NCI-H146 (cell line): ENCODE results near the gene MAGEC3.
"Not testable (repeated sequence)": the region's sequence is repeated elsewhere in the genome, so short reads cannot be mapped to it uniquely, and the experiment has no call there.

Source experiments
- DNase-seq: peaks from one replicate; lab custom pipeline; 2025; lab: John Stamatoyannopoulos, UW

Gene MAGEC3, protein sequence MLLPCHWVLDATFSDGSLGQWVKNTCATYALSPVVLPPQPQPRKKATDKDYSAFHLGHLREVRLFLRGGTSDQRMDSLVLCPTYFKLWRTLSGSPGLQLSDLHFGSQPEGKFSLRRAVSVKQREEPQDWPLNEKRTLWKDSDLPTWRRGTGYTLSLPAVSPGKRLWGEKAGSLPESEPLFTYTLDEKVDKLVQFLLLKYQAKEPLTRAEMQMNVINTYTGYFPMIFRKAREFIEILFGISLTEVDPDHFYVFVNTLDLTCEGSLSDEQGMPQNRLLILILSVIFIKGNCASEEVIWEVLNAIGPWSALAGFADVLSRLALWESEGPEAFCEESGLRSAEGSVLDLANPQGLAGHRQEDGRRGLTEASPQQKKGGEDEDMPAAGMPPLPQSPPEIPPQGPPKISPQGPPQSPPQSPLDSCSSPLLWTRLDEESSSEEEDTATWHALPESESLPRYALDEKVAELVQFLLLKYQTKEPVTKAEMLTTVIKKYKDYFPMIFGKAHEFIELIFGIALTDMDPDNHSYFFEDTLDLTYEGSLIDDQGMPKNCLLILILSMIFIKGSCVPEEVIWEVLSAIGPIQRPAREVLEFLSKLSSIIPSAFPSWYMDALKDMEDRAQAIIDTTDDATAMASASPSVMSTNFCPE

DNA sequence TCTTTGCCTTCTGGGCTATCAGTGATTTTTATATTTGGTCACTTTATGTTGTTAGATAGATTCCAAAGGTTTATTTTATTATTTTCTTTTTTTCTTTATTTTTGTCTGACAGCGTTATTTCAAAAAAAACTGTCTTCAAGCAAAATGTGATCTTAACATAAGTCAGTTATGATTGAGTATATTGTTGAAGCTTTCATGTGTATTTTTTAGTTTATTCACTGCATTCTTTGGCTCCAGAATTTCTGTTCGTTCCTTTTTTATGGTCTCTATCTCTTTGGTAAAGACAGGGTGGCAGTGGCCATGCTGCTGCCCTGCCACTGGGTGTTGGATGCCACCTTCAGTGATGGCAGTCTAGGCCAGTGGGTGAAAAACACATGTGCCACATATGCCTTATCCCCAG lies at the start of gene MAGEC3:
MAGEC3 (plus strand) TSS at position 301 of the 400 bp plus-strand sequence; CDS start at position 301, 0 bp downstream.
- DNase-seq = no peak

DNA sequence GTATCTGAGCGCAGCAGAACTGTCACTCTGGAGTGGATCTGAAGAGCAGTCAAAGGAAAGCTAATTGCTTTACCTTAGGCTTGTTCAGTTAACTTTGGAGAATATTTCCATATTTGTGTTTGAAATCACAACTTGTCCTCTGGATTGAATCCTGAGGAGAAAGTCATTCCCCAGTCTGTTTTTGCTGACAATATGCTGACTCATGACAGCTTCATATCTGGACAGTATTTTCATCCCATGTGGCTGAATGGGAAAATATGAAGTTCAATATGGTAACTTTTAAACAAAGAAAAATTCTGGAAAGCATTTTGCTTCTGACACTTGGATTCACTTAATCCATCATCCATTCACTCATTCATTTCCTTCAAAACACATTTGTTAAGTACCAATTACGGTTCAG lies 46.3 kb upstream of the MAGEC3 start:
- DNase-seq = no peak

DNA sequence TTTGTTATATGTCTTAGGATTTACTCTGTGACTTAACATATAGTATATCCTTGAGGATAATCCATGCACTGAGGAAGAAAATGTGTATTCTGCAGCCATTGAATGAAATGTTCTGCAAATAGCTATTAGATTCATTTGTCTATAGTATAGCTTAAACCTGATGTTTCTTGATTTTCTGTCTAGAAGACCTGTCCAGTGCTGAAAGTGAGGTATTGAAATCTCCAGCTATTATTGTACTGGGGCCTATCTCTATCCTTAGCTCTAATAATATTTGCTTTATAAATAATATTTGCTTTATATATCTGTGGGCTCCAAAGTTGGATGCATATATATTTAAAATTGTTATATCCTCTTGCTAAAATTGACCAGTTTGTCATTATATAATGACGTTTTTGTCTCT lies 26.7 kb upstream of the MAGEC3 start:
- no peak for DNase-seq

DNA sequence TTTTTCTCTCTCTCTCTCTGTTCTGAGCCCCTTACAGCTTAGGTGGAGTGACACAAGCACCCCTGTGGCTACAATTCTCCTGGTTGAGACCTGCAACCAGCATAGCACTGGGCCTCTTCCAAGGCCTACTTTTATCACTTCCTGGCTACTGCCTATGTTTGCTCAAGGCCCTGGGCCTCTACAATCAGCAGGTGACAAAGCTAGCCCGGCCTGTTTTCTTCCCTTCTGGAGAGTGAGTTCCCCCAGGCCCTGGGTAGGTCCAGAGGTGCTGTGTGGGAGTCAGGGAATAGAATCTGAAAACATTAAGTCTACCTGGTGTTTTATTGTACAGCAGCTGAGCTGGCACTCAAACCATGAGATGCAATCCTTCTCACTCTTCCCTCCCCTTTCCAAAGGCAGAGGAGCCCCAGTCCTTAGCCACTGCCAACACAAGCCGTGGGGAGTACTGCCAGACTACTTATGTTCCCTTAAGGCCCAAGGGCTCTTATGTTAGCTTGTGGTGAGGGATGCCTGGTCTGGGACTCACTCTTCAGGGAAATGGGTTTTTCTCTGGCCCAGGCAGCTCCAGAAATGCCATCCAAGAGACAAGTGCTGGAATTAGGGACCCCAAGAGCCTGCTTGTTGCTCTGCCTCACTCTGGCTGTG lies 23.8 kb upstream of the MAGEC3 start:
- DNase-seq = no peak

DNA sequence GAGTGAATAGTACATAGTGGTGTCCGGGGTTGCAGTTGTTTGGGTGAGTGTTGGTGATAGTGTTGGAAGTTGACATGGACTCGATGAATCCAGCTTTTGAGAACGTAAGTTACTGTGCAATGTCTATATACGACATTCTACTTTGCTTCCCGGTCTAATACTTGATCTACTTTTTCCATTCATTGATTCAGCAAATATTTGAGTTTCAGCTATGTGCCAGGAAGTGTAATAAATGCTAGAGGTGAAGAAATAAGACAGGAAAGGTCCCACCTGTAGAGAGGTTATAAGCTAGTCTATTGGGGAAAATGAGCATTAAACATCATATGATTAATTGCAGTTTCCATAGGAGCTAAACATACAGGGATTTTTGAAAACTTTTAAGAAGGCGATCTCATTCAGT lies 22.2 kb upstream of the MAGEC3 start:
- DNase-seq = no peak

DNA sequence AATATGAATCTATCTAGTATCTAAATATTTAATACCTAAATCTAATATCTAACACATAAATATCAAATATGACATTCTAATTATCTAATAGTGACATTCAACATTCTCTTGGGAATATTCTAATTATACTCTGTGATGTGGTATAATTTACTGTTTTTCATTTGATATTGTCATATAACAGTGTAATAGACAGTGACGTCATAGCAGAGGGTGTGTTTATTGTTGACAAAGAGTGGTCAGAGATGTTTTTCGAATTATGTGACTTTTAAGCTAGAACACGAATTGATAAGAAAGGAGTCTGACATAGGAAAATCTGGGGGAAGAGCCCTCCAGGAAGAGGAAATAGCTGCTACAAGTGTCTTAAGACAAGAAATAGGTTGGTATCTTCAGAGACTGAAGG lies 5.9 kb upstream of the MAGEC3 start:
- DNase-seq = no peak

DNA sequence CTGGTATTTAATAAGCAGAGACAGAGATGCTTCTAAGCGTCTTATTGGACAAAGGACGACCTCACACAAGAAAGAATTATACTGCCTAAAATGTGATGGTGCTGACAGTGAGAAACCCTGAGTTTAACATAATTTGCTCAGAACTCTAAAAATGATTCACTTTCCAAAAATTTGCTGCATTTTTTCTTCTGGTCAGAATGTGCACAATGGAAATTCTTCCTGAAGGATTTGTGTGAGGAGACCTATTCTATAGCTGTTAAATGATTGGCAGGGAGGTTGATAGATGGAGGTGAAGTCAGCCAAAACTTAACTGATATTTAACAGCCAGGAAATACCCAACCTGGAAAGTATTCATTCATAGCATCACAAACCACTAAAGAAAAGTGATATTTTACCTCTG lies 1.7 kb downstream of the MAGEC3 start:
- no peak for DNase-seq

DNA sequence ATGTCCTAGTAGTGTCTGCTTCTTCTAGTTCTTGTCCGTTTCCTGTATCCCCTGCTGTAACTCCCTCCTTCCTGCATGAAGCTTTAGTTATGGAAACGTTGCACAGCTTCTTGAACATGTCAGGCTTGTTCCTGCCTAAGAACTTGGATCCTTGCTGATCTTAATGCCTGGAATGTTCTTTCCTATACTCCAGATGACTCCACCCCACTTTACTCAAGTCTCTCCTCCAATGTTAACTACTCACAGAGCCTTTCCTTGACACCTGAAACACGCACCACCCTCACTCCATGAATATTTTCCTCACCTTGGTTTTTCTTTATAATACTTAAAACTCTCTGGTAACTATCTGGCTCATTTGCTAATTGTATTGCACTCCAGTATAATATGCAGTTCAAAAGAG lies 19.4 kb downstream of the MAGEC3 start:
- DNase-seq = no peak

DNA sequence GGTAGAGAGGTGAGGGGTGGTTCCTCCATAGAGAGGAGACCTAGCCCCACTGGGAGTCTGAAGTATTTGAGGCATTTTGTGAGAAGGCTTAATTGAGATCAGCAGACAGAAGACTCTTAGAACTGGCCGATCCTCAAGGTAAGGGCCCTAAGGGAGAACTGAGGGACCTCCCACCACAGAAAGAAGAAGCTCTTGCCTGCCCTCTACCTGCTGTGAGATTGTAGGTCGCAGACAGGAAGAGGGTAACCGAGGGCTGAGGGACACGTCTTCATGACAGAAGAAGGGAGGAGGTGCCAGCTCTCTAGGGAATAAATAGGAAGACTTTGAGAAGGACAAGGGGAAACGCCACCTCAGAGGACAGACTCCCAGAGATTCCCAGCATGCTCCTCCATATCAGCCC lies 41.5 kb downstream of the MAGEC3 start:
- peak; percentile 25 for DNase-seq

DNA sequence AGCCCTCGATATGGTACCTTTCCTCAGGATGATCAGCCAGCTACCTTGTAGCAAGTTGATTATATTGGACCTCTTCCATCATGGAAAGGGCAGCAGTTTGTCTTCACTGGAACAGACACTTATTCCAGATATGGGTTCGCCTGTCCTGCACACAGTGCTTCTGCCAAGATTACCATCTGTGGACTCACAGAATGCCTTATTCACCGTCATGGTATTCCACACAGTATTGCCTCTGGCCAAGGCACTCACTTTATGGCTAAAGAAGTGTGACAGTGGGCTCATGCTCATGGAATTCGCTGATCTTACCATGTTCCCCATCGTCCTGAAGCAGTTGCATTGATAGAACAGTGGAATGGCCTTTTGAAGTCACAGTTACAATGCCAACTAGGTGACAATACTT lies 50.7 kb downstream of the MAGEC3 start:
- not testable (repeated sequence) for DNase-seq

DNA sequence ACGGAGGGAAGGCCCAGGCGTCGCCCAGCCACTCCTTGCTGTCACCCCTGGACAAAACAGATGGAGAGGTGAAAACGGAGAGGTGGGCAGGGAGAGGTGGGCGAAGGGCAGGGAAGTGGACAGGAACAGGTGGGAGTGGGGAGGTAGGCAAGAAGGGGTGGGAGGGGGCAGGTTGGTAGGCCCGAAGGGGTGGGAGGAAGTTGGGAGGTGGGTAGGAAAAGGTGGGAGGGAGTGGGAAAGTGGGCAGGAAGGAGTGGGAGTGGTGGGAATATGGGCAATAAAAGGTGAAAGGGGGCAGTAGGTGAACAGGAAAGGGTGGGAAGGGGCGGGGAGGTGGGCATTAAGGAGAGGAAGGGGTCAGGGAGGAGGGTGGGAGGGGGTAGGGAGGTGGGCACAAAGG lies 56.6 kb downstream of the MAGEC3 start:
- DNase-seq = no peak

DNA sequence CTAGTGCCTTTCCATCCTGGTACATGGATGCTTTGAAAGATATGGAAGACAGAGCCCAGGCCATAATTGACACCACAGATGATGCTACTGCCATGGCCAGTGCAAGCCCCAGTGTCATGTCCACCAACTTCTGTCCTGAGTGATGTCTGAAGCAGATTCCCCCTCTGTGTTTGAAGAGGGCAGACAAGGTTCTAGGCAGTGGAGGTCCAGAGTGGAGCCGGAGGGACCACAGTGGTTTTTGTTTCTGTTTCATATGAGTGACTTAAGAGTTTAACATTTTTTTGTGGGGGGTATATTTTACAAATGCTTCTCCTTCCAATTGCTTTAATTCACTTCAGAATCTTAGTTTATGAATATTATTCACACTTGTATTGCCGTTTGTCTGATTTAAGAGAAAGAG lies 59.6 kb downstream of the MAGEC3 start:
- no peak for DNase-seq

DNA sequence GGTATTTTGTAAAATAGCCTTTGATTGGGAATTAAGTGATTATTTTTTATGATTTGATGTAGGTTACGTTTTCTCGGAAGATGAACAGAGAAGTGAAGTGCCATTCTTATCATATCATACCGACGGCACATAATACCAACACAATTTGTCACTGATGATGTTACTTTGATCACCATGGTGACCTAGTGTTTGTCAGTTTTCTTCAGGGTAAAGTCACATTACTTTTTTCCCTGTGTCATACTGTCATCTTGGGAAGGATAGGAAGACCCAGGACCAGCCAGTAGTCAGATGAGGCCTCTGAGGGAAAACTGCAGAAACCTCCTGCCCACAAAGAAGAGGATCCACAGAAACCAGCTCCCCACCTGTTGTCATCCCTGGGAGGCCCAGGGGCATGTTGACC lies 64.2 kb downstream of the MAGEC3 start:
- no peak for DNase-seq

DNA sequence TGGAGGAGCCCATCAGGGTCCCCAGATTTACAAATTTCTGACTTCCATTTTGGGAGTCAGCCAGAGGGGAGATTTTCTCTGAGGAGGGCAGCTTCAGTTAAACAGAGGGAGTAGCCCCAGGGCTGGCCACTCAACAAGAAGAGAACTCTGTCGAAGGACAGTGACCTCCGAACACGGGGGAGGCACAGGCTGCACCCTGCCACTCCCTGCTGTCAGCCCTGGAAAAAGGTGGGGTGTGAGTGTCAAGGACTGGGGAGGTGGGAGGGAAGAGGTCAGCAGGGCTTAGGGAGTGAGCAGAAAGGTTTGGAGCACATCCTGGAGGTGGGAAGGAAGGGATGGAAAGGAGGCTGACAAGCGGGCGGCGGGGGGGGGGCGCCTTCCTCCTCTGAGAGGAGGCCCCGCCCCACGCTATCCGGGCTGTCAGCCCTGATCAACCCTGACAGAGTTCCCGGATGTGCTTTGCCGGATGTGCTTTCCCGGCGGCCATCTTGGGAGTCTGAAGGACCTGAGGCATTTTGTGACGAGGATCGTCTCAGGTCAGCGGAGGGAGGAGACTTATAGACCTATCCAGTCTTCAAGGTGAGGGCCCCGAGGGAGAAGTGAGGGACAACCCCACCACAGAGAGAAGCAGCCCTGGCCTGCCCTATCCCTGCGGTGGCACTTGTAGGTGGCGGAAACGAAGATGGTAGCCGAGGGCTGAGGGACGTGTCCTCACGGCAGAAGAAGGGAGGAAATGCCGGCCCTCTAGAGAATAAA lies 65.5 kb downstream of the MAGEC3 start, which contains the start of gene MAGEC1:
MAGEC1 (plus strand) TSS at position 495 of the 756 bp plus-strand sequence. CDS start 1,179 bp downstream, outside the sequence.
- DNase-seq = peak; percentile 89

DNA sequence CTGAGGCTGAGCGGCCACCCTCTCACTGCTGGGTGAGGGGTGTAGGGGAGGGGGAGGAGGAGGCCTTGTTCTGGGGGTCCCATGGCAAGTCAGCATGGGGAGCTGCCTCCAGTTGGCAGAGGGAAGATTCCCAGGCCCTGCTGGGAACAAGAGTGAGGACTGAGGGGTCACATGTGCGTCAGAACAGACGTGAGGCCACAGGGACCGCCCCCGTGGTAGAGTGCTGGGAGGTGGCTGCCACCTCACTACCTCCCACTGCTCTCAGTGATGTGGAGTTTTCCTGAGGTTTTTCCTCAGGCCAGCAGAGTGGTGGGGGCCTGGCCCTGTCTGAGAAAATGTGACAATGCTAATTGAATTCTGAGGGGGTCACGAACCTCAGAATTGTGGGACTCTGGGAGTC lies 66.1 kb downstream of the MAGEC3 start:
- DNase-seq = peak; percentile 50

DNA sequence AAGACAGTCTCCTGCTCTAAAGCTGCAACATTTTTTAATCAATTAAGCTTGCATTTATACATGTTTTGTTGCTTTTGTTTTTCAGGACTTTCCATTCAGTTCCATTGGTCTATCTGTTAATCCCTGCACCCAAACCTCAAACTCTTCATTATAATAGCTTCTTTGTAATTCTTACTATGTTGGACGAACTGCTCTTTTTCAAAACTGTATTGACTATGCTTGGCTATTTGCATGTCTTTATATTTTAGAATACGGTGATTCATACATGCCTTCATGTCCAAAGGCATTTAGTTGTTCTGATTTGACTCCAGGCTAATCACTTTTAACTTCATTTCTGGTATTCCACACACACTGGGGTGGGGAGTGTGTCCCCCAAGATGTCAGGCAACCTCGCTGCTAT lies 79.7 kb downstream of the MAGEC3 start:
- DNase-seq = no peak

DNA sequence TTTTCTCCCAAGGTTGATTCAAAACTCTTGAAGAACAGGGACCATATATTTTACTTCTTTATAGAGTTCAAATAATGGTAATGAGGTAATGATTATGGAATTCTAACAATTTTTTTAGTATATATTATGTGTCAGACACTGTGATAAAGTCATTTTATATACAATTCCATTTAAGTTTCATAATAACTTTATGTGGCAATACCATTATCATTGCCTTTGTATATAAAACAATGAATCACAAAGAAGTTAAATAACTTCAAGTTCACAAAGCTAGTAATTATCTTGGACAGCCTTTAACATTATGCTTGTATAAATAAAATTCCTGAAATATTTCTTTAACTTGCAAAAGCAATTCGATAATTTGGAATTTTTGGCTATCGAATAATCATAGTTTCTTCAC lies 86.2 kb downstream of the MAGEC3 start:
- DNase-seq = no peak

DNA sequence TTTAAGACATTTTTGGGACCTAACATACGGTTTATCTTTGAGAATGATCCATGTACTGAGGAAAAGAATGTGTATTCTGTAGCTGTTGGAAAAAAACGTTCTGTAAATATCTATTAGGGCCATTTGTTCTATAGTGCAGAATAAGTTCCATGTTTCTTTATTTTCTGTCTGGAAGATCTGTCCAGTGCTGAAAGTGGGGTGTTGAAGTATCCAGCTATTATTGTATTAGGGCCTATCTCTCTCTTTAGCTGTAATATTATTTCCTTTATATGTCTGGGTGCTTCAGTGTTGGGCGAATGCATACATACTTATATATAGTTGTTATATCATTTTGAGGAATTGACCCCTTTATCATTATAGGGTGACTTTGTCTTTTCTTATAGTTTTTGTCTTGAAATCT lies 90.3 kb downstream of the MAGEC3 start:
- DNase-seq = no peak

DNA sequence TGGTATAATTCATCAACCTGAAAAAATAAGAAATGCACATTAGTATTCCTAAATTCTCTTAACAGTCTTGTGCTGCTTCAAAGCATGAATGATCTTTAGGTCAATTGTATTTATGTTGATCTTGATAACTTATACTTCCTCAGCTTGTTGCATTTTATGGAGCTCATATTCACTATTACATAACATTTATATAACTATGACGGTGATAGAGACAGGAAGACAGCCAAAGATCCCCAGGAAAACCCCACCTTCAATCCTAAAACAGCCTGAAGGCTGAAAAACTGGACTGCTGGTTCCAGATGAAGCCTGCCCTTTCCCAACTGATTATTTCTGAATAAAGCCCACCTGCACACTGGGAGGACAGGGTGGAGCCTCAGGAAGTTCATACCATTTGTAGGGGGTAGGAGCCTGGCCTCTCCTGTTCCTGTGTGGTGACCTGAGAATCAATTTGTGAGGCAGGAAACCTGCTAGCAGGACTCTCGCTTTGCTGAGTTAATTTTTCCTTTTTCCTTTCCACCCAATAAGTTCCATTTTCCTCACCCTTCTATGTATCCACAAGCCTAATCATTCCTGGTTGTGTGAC lies 96.0 kb downstream of the MAGEC3 start:
- DNase-seq = no peak

DNA sequence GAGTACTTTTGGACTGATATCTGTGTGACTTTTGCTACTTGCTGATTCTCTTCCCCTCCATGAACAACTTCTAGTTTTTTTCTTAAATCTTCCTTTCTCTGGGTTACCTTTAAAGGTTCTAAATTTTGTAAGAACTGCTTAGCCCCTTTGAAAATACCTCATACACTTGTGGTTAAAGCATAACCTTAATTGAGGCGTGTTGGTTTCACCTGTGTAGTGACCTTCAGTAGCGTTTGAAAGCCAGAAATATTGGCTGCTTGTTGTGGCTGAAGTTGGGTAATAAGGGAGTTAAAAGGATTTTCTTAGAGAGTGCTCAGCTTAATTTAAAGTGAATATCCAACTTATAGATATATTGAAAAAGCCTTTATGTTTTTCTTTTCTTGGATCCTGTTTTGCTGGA lies 97.5 kb downstream of the MAGEC3 start:
- no peak for DNase-seq

DNA sequence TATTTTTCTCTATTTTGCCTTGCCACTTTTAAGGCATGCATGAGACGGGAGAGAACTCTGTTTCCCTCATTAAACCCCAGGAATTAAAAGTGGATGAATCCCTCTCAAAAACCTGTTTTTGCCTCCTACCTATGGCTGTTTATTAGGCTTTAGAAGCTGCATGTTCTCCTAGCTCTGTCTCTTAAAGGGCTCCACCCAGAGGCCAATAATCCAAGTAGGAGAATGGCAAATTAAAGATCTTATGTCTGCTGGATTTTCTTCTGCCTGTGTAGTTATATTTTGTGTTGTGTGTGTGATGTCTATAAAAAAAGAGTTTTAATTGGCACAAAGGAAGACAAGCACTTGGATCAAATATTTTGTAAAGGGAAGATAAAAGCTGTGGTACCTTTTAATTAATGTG lies 98.0 kb downstream of the MAGEC3 start:
- no peak for DNase-seq

DNA sequence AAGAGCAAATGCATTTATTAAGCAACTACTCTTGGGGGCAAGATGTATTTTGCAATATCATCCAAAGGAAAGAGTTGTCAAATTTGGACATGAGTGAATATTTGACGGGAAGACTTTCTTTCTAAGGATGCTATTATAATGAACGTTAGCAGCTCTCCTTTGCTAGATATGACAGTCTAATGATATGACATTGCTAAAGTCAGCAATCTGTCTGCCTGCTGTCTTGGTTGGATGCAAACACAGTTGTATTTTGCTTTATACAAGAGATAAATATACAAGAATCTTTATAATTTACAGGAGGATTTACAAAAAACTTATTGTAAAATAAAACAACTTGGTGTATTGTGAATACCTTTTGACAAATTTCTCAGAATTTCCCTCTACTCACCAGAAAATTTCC lies 103.1 kb downstream of the MAGEC3 start:
- no peak for DNase-seq
